HEK293 (cell line): ENCODE results near the gene APBB2.

ENCODE experiments used
- CTCF ChIA-PET: fragments of 350-600 bp; formaldehyde crosslinking; extraction: SDS; loops from one replicate; lab custom pipeline; 2021; ENCODE audit warnings: antibody characterized with exemption; lab: Yijun Ruan, JAX
- POLR2A ChIA-PET: fragments of 300-600 bp; formaldehyde crosslinking; extraction: SDS; loops from one replicate; lab custom pipeline; 2020; ENCODE audit warnings: antibody characterized with exemption, inconsistent platforms; lab: Yijun Ruan, JAX
- H3K27ac ChIP-seq: fragments of 200-500 bp; sonication (Bioruptor generic); 2 replicates; pipeline ENCODE4 v1.5.1; 2014; ENCODE audit warnings: low read depth, low read length, control low read depth, inconsistent platforms; ENCODE audit errors: extremely low read depth
- H3K36me3 ChIP-seq, 2 experiments: fragments of 200-500 bp in 1 of 2; sonication (Bioruptor generic) in 1 of 2; 1 replicate in 1 of 2; 2 replicates in 1 of 2; pipeline ENCODE4 v1.5.1; 2014 to 2017; ENCODE audit warnings: inconsistent platforms in 2 of 2, low read length in 2 of 2; ENCODE audit not compliant: control insufficient read depth in 2 of 2, insufficient read depth in 1 of 2
- H3K4me1 ChIP-seq: fragments of 200-500 bp; sonication (Bioruptor generic); 2 replicates; pipeline ENCODE4 v1.5.1; 2014; ENCODE audit warnings: mild to moderate bottlenecking, low read length, inconsistent platforms; ENCODE audit not compliant: control insufficient read depth, insufficient read depth
- H3K4me3 ChIP-seq: 2 replicates; pipeline ENCODE4 v1.5.1; 2011; ENCODE audit warnings: low read depth, mild to moderate bottlenecking, control low read depth, low read length, moderate library complexity
- H3K9me3 ChIP-seq: fragments of 200-500 bp; sonication (Bioruptor generic); 2 replicates; pipeline ENCODE4 v1.5.1; 2014; ENCODE audit warnings: low read depth, low read length, inconsistent platforms; ENCODE audit not compliant: control insufficient read depth, insufficient read depth
- MYNN ChIP-seq: fragments of 450-650 bp; formaldehyde crosslinking; IDR thresholded peaks from 2 replicates; pipeline ENCODE4 v1.5.1; 2016; ENCODE audit warnings: missing biosample characterization, missing genetic modification characterization, borderline replicate concordance
- ZBTB17 ChIP-seq: fragments of 450-650 bp; formaldehyde crosslinking; IDR thresholded peaks from 2 replicates; pipeline ENCODE4 v1.5.1; 2016; ENCODE audit warnings: missing biosample characterization, missing genetic modification characterization
- ZBTB7A ChIP-seq: fragments of 450-650 bp; formaldehyde crosslinking; IDR thresholded peaks from 2 replicates; pipeline ENCODE4 v1.5.1; 2016; ENCODE audit warnings: low read depth, missing biosample characterization, missing genetic modification characterization
- ZFP37 ChIP-seq: fragments of 450-650 bp; formaldehyde crosslinking; IDR thresholded peaks from 2 replicates; pipeline ENCODE4 v1.5.1; 2016; ENCODE audit warnings: missing biosample characterization, missing genetic modification characterization
- ZNF132 ChIP-seq: fragments of 450-650 bp; formaldehyde crosslinking; IDR thresholded peaks from 2 replicates; pipeline ENCODE4 v1.5.1; 2017; ENCODE audit warnings: missing biosample characterization, missing genetic modification characterization, borderline replicate concordance
- ZNF184 ChIP-seq: fragments of 450-650 bp; IDR thresholded peaks from 2 replicates; pipeline ENCODE4 v1.5.1; 2018; ENCODE audit warnings: missing biosample characterization, mild to moderate bottlenecking, missing genetic modification characterization
- ZNF558 ChIP-seq: fragments of 450-650 bp; formaldehyde crosslinking; IDR thresholded peaks from 2 replicates; pipeline ENCODE4 v1.5.1; 2016; ENCODE audit warnings: missing biosample characterization, missing genetic modification characterization
- ZNF560 ChIP-seq: fragments of 450-650 bp; formaldehyde crosslinking; IDR thresholded peaks from 2 replicates; pipeline ENCODE4 v1.5.1; 2017; ENCODE audit warnings: missing biosample characterization, missing genetic modification characterization, borderline replicate concordance
- ZNF623 ChIP-seq: fragments of 450-650 bp; formaldehyde crosslinking; IDR thresholded peaks from 2 replicates; pipeline ENCODE4 v1.5.1; 2016; ENCODE audit warnings: missing biosample characterization, missing genetic modification characterization
- ZNF776 ChIP-seq: fragments of 450-650 bp; formaldehyde crosslinking; IDR thresholded peaks from 2 replicates; pipeline ENCODE4 v1.5.0; 2017; ENCODE audit warnings: missing biosample characterization, missing genetic modification characterization, borderline replicate concordance
- ZNF785 ChIP-seq: fragments of 450-650 bp; formaldehyde crosslinking; IDR thresholded peaks from 2 replicates; pipeline ENCODE4 v1.5.1; 2016; ENCODE audit warnings: missing biosample characterization, missing genetic modification characterization
- TF ChIP-seq, protein P1 (sequence below): fragments of 450-650 bp; formaldehyde crosslinking; IDR thresholded peaks from 2 replicates; pipeline ENCODE4 v1.5.1; 2017; ENCODE audit warnings: missing biosample characterization, missing genetic modification characterization
- TF ChIP-seq, protein P2 (sequence below): fragments of 450-650 bp; IDR thresholded peaks from 2 replicates; pipeline ENCODE4 v1.5.1; 2018; ENCODE audit warnings: missing biosample characterization, missing genetic modification characterization
- TF ChIP-seq, protein P3 (sequence below): fragments of 450-650 bp; formaldehyde crosslinking; IDR thresholded peaks from 2 replicates; pipeline ENCODE4 v1.5.1; 2016; ENCODE audit warnings: missing biosample characterization, missing genetic modification characterization, borderline replicate concordance
- TF ChIP-seq, protein P4 (sequence below): fragments of 450-650 bp; formaldehyde crosslinking; IDR thresholded peaks from 2 replicates; pipeline ENCODE4 v1.5.1; 2016; ENCODE audit warnings: missing biosample characterization, missing genetic modification characterization
- TF ChIP-seq, protein P5 (sequence below): fragments of 450-650 bp; formaldehyde crosslinking; IDR thresholded peaks from 2 replicates; pipeline ENCODE4 v1.5.1; 2016; ENCODE audit warnings: missing biosample characterization, missing genetic modification characterization
- TF ChIP-seq, protein P6 (sequence below): fragments of 450-650 bp; formaldehyde crosslinking; IDR thresholded peaks from 2 replicates; pipeline ENCODE4 v1.5.1; 2016; ENCODE audit warnings: missing biosample characterization, missing genetic modification characterization

APBB2 gene

DNA sequence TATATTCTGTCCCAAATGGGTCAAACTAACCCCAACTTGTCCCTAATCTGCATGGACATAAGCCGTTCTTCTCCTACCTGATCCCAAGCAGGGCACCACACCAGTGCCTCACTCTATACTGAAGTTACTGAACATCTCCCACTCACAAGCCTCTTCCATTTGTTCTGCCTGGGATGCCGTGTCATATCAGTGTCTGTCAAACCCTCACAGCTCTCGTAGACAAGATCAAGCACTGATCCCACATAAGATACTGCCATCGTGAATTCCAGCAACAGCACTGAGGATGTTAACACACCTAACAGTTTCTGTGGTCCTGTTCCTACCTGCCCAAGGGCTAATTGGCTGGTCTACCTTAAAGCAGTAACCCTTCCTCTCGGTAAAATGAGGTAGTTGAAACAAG lies 162.1 kb downstream of the APBB2 start:
- Histone ChIP-seq H3K4me3 (no peak overlapping the region), H3K27ac (no peak overlapping the region), H3K9me3 (no peaks in the 10 kb centered on the region)
- POLR2A ChIA-PET, result no interaction called here
- TF ChIP-seq ZNF132 (no peak), ZNF184 (no peak), ZNF776 (tag by site-specific recombination) (no peak), ZNF560 (tag by site-specific recombination) (no peak), ZFP37 (no peak), ZBTB17 (no peak), ZNF785 (tag by site-specific recombination) (no peak), MYNN (no peak), ZNF623 (tag by site-specific recombination) (no peak)
- TF ChIP-seq, protein P1, sequence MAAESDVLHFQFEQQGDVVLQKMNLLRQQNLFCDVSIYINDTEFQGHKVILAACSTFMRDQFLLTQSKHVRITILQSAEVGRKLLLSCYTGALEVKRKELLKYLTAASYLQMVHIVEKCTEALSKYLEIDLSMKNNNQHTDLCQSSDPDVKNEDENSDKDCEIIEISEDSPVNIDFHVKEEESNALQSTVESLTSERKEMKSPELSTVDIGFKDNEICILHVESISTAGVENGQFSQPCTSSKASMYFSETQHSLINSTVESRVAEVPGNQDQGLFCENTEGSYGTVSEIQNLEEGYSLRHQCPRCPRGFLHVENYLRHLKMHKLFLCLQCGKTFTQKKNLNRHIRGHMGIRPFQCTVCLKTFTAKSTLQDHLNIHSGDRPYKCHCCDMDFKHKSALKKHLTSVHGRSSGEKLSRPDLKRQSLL (tag by site-specific recombination), result no peak
- TF ChIP-seq, protein P2, sequence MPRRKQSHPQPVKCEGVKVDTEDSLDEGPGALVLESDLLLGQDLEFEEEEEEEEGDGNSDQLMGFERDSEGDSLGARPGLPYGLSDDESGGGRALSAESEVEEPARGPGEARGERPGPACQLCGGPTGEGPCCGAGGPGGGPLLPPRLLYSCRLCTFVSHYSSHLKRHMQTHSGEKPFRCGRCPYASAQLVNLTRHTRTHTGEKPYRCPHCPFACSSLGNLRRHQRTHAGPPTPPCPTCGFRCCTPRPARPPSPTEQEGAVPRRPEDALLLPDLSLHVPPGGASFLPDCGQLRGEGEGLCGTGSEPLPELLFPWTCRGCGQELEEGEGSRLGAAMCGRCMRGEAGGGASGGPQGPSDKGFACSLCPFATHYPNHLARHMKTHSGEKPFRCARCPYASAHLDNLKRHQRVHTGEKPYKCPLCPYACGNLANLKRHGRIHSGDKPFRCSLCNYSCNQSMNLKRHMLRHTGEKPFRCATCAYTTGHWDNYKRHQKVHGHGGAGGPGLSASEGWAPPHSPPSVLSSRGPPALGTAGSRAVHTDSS (tag by site-specific recombination), result no peak
- TF ChIP-seq, protein P3, sequence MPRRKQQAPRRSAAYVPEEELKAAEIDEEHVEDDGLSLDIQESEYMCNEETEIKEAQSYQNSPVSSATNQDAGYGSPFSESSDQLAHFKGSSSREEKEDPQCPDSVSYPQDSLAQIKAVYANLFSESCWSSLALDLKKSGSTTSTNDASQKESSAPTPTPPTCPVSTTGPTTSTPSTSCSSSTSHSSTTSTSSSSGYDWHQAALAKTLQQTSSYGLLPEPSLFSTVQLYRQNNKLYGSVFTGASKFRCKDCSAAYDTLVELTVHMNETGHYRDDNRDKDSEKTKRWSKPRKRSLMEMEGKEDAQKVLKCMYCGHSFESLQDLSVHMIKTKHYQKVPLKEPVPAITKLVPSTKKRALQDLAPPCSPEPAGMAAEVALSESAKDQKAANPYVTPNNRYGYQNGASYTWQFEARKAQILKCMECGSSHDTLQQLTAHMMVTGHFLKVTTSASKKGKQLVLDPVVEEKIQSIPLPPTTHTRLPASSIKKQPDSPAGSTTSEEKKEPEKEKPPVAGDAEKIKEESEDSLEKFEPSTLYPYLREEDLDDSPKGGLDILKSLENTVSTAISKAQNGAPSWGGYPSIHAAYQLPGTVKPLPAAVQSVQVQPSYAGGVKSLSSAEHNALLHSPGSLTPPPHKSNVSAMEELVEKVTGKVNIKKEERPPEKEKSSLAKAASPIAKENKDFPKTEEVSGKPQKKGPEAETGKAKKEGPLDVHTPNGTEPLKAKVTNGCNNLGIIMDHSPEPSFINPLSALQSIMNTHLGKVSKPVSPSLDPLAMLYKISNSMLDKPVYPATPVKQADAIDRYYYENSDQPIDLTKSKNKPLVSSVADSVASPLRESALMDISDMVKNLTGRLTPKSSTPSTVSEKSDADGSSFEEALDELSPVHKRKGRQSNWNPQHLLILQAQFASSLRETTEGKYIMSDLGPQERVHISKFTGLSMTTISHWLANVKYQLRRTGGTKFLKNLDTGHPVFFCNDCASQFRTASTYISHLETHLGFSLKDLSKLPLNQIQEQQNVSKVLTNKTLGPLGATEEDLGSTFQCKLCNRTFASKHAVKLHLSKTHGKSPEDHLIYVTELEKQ (tag by site-specific recombination), result no peak
- TF ChIP-seq, protein P4, sequence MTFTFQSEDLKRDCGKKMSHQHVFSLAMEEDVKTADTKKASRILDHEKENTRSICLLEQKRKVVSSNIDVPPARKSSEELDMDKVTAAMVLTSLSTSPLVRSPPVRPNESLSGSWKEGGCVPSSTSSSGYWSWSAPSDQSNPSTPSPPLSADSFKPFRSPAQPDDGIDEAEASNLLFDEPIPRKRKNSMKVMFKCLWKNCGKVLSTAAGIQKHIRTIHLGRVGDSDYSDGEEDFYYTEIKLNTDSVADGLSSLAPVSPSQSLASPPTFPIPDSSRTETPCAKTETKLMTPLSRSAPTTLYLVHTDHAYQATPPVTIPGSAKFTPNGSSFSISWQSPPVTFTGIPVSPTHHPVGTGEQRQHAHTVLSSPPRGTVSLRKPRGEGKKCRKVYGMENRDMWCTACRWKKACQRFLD (tag by site-specific recombination), result no peak
- TF ChIP-seq, protein P5, sequence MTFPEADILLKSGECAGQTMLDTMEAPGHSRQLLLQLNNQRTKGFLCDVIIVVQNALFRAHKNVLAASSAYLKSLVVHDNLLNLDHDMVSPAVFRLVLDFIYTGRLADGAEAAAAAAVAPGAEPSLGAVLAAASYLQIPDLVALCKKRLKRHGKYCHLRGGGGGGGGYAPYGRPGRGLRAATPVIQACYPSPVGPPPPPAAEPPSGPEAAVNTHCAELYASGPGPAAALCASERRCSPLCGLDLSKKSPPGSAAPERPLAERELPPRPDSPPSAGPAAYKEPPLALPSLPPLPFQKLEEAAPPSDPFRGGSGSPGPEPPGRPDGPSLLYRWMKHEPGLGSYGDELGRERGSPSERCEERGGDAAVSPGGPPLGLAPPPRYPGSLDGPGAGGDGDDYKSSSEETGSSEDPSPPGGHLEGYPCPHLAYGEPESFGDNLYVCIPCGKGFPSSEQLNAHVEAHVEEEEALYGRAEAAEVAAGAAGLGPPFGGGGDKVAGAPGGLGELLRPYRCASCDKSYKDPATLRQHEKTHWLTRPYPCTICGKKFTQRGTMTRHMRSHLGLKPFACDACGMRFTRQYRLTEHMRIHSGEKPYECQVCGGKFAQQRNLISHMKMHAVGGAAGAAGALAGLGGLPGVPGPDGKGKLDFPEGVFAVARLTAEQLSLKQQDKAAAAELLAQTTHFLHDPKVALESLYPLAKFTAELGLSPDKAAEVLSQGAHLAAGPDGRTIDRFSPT (tag by site-specific recombination), result no peak
- TF ChIP-seq, all 188 proteins: peak for 0
- CTCF ChIA-PET, result no interaction called here
- Histone ChIP-seq H3K4me1 (no peaks in the 10 kb centered on the region), H3K36me3 (no peaks in the 10 kb centered on the region)

DNA sequence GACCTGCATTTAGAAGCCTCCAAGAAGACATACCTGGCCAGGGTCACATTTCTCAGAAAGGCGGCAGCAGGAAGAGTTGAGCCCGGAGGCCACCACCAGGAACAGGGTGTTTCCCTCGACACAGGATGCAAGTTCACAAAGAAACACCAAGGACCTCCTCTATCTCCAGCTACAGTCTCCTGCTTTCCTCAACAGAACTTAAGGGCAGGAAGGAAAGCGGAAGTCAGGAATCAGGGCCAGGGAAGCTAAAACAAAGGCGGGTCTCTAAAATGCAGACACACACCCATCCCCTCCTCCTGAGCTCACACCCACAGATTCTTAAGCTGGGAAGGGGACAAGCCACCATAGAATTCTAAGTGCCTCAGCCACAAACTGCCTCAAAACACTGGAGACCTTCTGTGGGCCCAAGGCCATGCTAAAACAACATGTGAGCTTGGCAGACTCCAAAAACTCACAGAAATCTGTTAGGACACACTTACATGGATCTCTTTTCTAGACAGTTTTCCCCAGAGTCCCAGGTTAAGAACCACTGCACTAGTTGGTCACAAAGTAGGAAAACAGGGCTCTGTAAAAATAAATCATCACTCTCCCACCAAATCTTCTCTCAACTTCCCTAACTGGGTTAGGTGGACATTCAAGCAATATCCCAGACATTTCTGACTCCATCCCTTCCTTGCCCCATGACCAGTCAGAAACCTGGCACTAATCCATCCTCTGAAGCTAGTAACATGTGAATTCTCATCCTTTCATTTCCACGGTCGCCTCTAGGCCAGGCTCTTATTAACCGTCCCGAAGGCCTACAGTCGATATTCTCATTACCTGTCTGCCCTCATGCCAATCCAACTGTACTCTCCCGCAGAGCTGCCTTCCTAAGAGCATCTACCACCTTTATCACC lies 163.2 kb downstream of the APBB2 start:
- CTCF ChIA-PET, result no interaction called here
- POLR2A ChIA-PET, result no interaction called here
- TF ChIP-seq ZNF558 (tag by site-specific recombination) (no peak), ZBTB7A (tag by site-specific recombination) (no peak)
- TF ChIP-seq, protein P6, sequence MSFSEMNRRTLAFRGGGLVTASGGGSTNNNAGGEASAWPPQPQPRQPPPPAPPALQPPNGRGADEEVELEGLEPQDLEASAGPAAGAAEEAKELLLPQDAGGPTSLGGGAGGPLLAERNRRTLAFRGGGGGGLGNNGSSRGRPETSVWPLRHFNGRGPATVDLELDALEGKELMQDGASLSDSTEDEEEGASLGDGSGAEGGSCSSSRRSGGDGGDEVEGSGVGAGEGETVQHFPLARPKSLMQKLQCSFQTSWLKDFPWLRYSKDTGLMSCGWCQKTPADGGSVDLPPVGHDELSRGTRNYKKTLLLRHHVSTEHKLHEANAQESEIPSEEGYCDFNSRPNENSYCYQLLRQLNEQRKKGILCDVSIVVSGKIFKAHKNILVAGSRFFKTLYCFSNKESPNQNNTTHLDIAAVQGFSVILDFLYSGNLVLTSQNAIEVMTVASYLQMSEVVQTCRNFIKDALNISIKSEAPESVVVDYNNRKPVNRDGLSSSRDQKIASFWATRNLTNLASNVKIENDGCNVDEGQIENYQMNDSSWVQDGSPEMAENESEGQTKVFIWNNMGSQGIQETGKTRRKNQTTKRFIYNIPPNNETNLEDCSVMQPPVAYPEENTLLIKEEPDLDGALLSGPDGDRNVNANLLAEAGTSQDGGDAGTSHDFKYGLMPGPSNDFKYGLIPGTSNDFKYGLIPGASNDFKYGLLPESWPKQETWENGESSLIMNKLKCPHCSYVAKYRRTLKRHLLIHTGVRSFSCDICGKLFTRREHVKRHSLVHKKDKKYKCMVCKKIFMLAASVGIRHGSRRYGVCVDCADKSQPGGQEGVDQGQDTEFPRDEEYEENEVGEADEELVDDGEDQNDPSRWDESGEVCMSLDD (tag by site-specific recombination), result no peak
- TF ChIP-seq, protein P5 (tag by site-specific recombination), result no peak

More for the DNA sequence above, 163.2 kb downstream of the APBB2 start:
- Histone ChIP-seq H3K27ac (no peak overlapping the region), H3K9me3 (no peaks in the 10 kb centered on the region), H3K4me1 (no peaks in the 10 kb centered on the region), H3K36me3 (no peaks in the 10 kb centered on the region), H3K4me3 (no peak overlapping the region)
